ENCODE results near the gene GPR65.

Gene GPR65

GRCh38 chr14:87992346-87992717, 12.6 kb upstream of the GPR65 start:
- Histone ChIP-seq H3K9ac (ENCODE audit: low read length) (peak overlapping the region; percentile 80), H3K9me3 (ENCODE audit: control insufficient read depth, low read depth, low read length) (no peaks in the 10 kb centered on the region), H3K27ac (ENCODE audit: low read length) (no peak overlapping the region)

DNA sequence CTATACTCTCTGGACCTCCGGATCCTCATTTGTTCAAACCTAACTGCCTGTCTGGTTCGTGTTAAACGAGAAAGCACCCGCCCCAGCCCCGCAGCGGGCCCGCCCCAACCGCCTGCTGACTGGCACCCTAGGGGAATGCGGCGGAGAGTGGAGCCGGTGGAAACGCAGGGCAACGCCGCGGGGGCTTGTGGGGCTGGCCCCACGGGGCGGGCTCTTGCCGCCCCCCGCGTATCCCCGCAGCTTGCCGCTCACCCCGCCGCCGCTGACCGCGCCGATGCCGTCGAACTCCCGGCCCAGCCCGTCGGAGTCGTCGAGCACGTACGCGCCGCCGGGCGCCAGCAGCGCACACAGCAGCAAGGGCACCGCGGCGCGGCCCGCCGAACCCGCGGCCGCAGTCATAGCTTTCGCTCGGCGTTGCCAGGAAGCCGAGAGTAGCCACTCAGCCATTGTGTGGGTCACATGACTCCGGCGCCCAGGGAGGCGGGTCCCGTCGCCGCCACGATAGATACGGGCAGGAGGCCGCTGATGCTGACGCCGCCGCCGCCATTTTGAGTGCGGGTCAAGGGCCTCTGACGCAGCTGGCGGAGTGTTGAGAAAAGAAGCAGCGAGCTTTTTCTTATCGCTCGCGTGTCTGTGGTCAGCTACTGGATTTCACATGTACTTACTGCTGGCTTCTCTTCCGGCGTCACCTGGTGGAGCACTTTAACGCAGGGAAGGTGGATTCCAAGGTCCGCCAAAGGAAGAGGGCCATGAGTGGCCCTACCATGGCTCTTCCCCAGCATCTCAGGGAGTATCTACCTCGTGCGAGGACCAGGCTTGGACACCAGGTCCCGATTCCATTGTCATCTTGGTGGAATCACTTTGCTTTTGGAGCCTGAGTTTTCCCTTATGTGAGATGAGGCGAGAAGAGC, 12.0 kb upstream of the GPR65 start, which contains the start of gene GALC:
TSS of gene GALC (minus strand) at position 465 of the 911 bp plus-strand sequence. CDS start at position 447, 18 bp downstream.
- no peaks in the 10 kb centered on the region for H3K27me3 ChIP-seq (ENCODE audit: control insufficient read depth, insufficient read depth, low read length)
- H3K9me3 ChIP-seq (ENCODE audit: control insufficient read depth, low read depth, low read length), result no peaks in the 10 kb centered on the region
- no peaks in the 10 kb centered on the region for H3K36me3 ChIP-seq (ENCODE audit: control insufficient read depth, low read depth, low read length)
- H3K27ac ChIP-seq (ENCODE audit: low read length), result peak within 1 kb of the TSS; percentile 28
- H3K4me1 ChIP-seq (ENCODE audit: control insufficient read depth, low read depth, low read length), result peaks cover 7% of the 10 kb centered on the region
- H3K4me3 ChIP-seq (ENCODE audit: low read length), result peak within 1 kb of the TSS; percentile 74
- H3K9ac ChIP-seq (ENCODE audit: low read length), result peak within 1 kb of the TSS; percentile 80

More at GRCh38 chr14:87992346-87992717, 12.6 kb upstream of the GPR65 start:
- no peaks in the 10 kb centered on the region for H3K36me3 ChIP-seq (ENCODE audit: control insufficient read depth, low read depth, low read length)
- H3K27me3 ChIP-seq (ENCODE audit: control insufficient read depth, insufficient read depth, low read length), result no peaks in the 10 kb centered on the region
- H3K4me3 ChIP-seq (ENCODE audit: low read length), result peak overlapping the region; percentile 74
- peaks cover 7% of the 10 kb centered on the region for H3K4me1 ChIP-seq (ENCODE audit: control insufficient read depth, low read depth, low read length)

DNA sequence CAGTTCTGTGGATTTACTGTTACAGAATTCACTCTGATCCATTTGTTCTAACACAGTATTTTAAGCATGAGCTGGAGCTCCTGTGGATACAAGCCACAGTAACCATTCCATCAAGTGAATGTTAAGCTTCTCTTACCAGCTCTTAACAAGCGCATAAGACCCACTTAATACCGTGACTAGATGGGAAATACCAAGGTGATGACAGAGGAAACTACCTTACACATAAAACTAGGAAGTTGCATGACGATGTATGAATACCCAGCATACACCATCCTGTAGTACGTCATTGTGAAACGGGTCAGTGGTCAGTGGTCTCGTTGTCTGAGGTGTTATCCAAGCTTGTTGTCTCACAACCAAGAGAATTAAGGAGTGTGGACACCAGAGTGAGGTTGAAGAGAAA, 10.0 kb upstream of the GPR65 start:
- no peaks in the 10 kb centered on the region for H3K9me3 ChIP-seq (ENCODE audit: control insufficient read depth, low read depth, low read length)
- H3K27ac ChIP-seq (ENCODE audit: low read length), result no peak overlapping the region
- H3K9ac ChIP-seq (ENCODE audit: low read length), result no peak overlapping the region
- no peaks in the 10 kb centered on the region for H3K27me3 ChIP-seq (ENCODE audit: control insufficient read depth, insufficient read depth, low read length)
- H3K4me3 ChIP-seq (ENCODE audit: low read length), result no peak overlapping the region
- no peaks in the 10 kb centered on the region for H3K36me3 ChIP-seq (ENCODE audit: control insufficient read depth, low read depth, low read length)
- H3K4me1 ChIP-seq (ENCODE audit: control insufficient read depth, low read depth, low read length), result peaks cover 7% of the 10 kb centered on the region

DNA sequence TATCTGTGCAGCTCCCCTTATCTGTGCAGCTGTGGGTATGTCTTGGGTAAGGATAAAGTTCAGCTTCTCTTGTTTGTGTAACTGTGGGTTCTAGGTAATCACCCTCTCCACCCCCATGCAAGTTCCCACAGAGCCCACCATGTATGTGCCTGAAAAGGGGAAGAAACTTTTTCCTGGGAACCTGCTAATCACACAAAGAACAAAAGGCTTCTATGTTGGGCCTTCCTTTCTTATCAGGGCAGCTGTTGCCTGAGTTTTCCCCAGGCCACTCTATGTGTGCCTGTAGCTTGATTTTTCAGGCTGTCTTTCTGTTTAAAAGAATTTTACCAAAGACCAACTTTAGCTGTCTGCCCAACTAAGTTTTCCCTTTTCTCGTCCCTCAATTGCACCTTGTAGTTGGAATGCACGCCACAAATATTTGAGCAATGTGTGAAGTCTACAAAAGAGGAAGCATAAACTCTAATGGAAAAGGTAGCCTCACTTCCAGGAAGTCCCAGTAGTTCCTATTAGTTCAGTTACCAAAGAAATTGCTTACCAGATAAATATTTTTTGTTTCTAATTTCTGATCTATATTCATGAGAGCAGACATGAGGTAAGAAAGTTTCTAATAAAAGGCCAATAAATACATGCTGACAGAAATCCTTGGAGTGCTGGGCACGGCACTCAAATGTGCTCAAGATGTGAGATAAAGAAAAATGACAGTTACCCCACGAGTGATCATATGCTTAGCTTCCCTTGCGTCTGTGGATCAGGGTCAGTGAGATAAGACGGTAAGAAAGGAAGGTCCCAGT, 9.2 kb upstream of the GPR65 start:
- Histone ChIP-seq H3K9me3 (ENCODE audit: control insufficient read depth, low read depth, low read length) (no peaks in the 10 kb centered on the region), H3K4me1 (ENCODE audit: control insufficient read depth, low read depth, low read length) (peaks cover 7% of the 10 kb centered on the region), H3K27ac (ENCODE audit: low read length) (no peak overlapping the region), H3K9ac (ENCODE audit: low read length) (no peak overlapping the region), H3K27me3 (ENCODE audit: control insufficient read depth, insufficient read depth, low read length) (no peaks in the 10 kb centered on the region), H3K36me3 (ENCODE audit: control insufficient read depth, low read depth, low read length) (no peaks in the 10 kb centered on the region), H3K4me3 (ENCODE audit: low read length) (no peak overlapping the region)

DNA sequence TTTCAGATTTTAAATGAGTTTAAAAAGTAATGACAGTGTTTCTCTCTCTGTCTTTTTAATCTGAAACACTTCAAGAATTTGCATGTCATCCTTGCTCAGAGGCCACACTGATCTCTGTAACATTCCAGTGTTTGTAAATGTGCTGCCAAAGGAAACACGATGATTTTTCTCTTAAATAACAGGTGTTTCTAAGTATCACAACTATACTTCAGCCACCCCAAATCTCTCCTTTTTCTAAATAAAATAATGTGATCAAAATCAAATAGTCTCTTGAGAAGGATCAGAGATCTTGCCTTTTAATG, 8.7 kb upstream of the GPR65 start:
- Histone ChIP-seq H3K9me3 (ENCODE audit: control insufficient read depth, low read depth, low read length) (no peaks in the 10 kb centered on the region), H3K27ac (ENCODE audit: low read length) (no peak overlapping the region)

DNA sequence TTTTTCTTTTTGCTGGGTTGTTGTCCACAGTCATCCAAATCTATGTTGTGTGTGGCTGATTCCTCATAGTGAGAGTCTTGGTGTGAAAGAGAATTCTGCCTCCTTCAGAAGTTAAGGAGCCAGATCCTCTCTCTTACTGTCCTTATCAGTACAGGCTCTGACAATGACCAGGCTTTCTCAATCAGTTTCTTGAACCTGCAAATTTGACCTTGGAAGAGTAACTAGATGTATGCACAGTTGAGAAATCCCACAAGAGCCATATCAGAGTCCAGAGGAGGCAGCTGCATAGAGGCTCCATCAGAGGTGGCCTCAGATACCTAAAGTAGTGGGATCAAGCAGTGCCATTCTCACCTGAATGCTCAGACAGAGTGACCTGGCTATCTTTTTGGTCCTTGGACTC, 6.5 kb upstream of the GPR65 start:
- Histone ChIP-seq H3K27ac (ENCODE audit: low read length) (no peak overlapping the region), H3K4me1 (ENCODE audit: control insufficient read depth, low read depth, low read length) (peaks cover 4% of the 10 kb centered on the region), H3K27me3 (ENCODE audit: control insufficient read depth, insufficient read depth, low read length) (no peaks in the 10 kb centered on the region), H3K36me3 (ENCODE audit: control insufficient read depth, low read depth, low read length) (no peaks in the 10 kb centered on the region), H3K9me3 (ENCODE audit: control insufficient read depth, low read depth, low read length) (no peaks in the 10 kb centered on the region), H3K9ac (ENCODE audit: low read length) (no peak overlapping the region), H3K4me3 (ENCODE audit: low read length) (no peak overlapping the region)

More for the DNA sequence above, 8.7 kb upstream of the GPR65 start:
- Histone ChIP-seq H3K4me3 (ENCODE audit: low read length) (no peak overlapping the region), H3K36me3 (ENCODE audit: control insufficient read depth, low read depth, low read length) (no peaks in the 10 kb centered on the region), H3K27me3 (ENCODE audit: control insufficient read depth, insufficient read depth, low read length) (no peaks in the 10 kb centered on the region), H3K4me1 (ENCODE audit: control insufficient read depth, low read depth, low read length) (peaks cover 7% of the 10 kb centered on the region), H3K9ac (ENCODE audit: low read length) (no peak overlapping the region)

- Histone ChIP-seq H3K27me3 (ENCODE audit: control insufficient read depth, insufficient read depth, low read length) (no peaks in the 10 kb centered on the region), H3K27ac (ENCODE audit: low read length) (no peak overlapping the region), H3K4me3 (ENCODE audit: low read length) (no peak overlapping the region), H3K36me3 (ENCODE audit: control insufficient read depth, low read depth, low read length) (no peaks in the 10 kb centered on the region), H3K4me1 (ENCODE audit: control insufficient read depth, low read depth, low read length) (no peaks in the 10 kb centered on the region), H3K9ac (ENCODE audit: low read length) (no peak overlapping the region), H3K9me3 (ENCODE audit: control insufficient read depth, low read depth, low read length) (no peaks in the 10 kb centered on the region)
These were observed 5.7 kb upstream of the GPR65 start for GRCh38 chr14:87999277-87999676.

GRCh38 chr14:88002421-88003075, 2.4 kb upstream of the GPR65 start:
- Histone ChIP-seq H3K27ac (ENCODE audit: low read length) (no peak overlapping the region), H3K4me3 (ENCODE audit: low read length) (no peak overlapping the region), H3K36me3 (ENCODE audit: control insufficient read depth, low read depth, low read length) (no peaks in the 10 kb centered on the region), H3K4me1 (ENCODE audit: control insufficient read depth, low read depth, low read length) (no peaks in the 10 kb centered on the region), H3K9ac (ENCODE audit: low read length) (no peak overlapping the region), H3K9me3 (ENCODE audit: control insufficient read depth, low read depth, low read length) (no peaks in the 10 kb centered on the region), H3K27me3 (ENCODE audit: control insufficient read depth, insufficient read depth, low read length) (no peaks in the 10 kb centered on the region)

GRCh38 chr14:88003425-88003824, 1.5 kb upstream of the GPR65 start:
- no peak overlapping the region for H3K4me3 ChIP-seq (ENCODE audit: low read length)
- H3K27ac ChIP-seq (ENCODE audit: low read length), result no peak overlapping the region
- H3K36me3 ChIP-seq (ENCODE audit: control insufficient read depth, low read depth, low read length), result no peaks in the 10 kb centered on the region
- H3K9me3 ChIP-seq (ENCODE audit: control insufficient read depth, low read depth, low read length), result no peaks in the 10 kb centered on the region
- no peaks in the 10 kb centered on the region for H3K4me1 ChIP-seq (ENCODE audit: control insufficient read depth, low read depth, low read length)
- no peaks in the 10 kb centered on the region for H3K27me3 ChIP-seq (ENCODE audit: control insufficient read depth, insufficient read depth, low read length)
- no peak overlapping the region for H3K9ac ChIP-seq (ENCODE audit: low read length)

- no peaks in the 10 kb centered on the region for H3K9me3 ChIP-seq (ENCODE audit: control insufficient read depth, low read depth, low read length)
- no peak overlapping the region for H3K9ac ChIP-seq (ENCODE audit: low read length)
- no peaks in the 10 kb centered on the region for H3K36me3 ChIP-seq (ENCODE audit: control insufficient read depth, low read depth, low read length)
- no peaks in the 10 kb centered on the region for H3K27me3 ChIP-seq (ENCODE audit: control insufficient read depth, insufficient read depth, low read length)
- no peak overlapping the region for H3K4me3 ChIP-seq (ENCODE audit: low read length)
- H3K27ac ChIP-seq (ENCODE audit: low read length), result no peak overlapping the region
- no peaks in the 10 kb centered on the region for H3K4me1 ChIP-seq (ENCODE audit: control insufficient read depth, low read depth, low read length)
These were observed 364 bp upstream of the GPR65 start for GRCh38 chr14:88004506-88005036.

All from iPS-18a (cell line).